ENCODE measurements around the gene AUTS2. TPM values are rescaled to one million over a fixed set of nuclear protein-coding genes. Genes with fewer than 3 reads are reported as not detected.

AUTS2 gene
- total RNA-seq, 1 experiment from 2014 or later: 2.5 TPM

- POLR2A ChIA-PET: no interaction called here
- Histone ChIP-seq H3K4me1 (ENCODE audit: control insufficient read depth, insufficient read depth, low read length) (no peaks in the 10 kb centered on the region), H3K27me3 (ENCODE audit: control insufficient read depth, insufficient read depth, low read length) (no peaks in the 10 kb centered on the region), H3K36me3 (ENCODE audit: control insufficient read depth, insufficient read depth, low read length) (no peaks in the 10 kb centered on the region), H3K4me3 (ENCODE audit: low read depth in 2 of 2, low read length in 2 of 2) (no peak overlapping the region), H3K9me3 (ENCODE audit: control insufficient read depth, insufficient read depth, low read depth, low read length) (no peaks in the 10 kb centered on the region), H3K27ac (ENCODE audit: low read length) (no peak overlapping the region)
- ATAC-seq (no peak), DNase-seq (ENCODE audit: low read depth, low spot score) (no peak)
- no peak for TF ChIP-seq TCF7L2 (IDR thresholded peaks at IDR 0.05; ENCODE audit: low read depth, low read length)
- TF ChIP-seq CTCF (IDR thresholded peaks at IDR 0.05): no peak
- no peak for TF ChIP-seq REST (IDR thresholded peaks at IDR 0.05; ENCODE audit: insufficient read depth in 1 of 2, low read depth in 2 of 2, low read length in 1 of 2)
- no peak for TF ChIP-seq POLR2AphosphoS5 (IDR thresholded peaks at IDR 0.05; ENCODE audit: low read depth, low read length)
- no peak for TF ChIP-seq SIN3A (IDR thresholded peaks at IDR 0.05; ENCODE audit: borderline replicate concordance, insufficient read depth, low read depth, low read length)
- in situ Hi-C loops (cut with HindIII; ENCODE audit: low pct_unique_long_range_greater_than_20kb, low sequenced_read_pairs) (no loop called here), intact Hi-C loops (cut with micrococcal nuclease; ENCODE audit: unreplicated experiment) (no loop called here)
- CTCF ChIA-PET: no interaction called here
- BruUV-seq (replicated peaks): no TSS peak
Measured at GRCh38 chr7:70380421-70381015, 782.2 kb downstream of the AUTS2 start.

- H3K27ac ChIP-seq (ENCODE audit: low read length): no peak overlapping the region
- no peak for DNase-seq (ENCODE audit: low read depth, low spot score)
- POLR2A ChIA-PET: interaction anchor here (0.6 kb wide), 1 partner anchor 129 kb away, joined by 4 read pairs; no protein-coding TSS in a partner anchor
Measured at GRCh38 chr7:70383066-70383782, 784.9 kb downstream of the AUTS2 start.

More at GRCh38 chr7:70383066-70383782, 784.9 kb downstream of the AUTS2 start:
- ATAC-seq: no peak
- BruUV-seq (replicated peaks): no TSS peak
- CTCF ChIA-PET: interaction anchor here (0.7 kb wide), 1 partner anchor 35 kb away, joined by 3 read pairs; no protein-coding TSS in a partner anchor
- no peak overlapping the region for H3K4me3 ChIP-seq (ENCODE audit: low read depth in 2 of 2, low read length in 2 of 2)
- no peaks in the 10 kb centered on the region for H3K27me3 ChIP-seq (ENCODE audit: control insufficient read depth, insufficient read depth, low read length)
- H3K9me3 ChIP-seq (ENCODE audit: control insufficient read depth, insufficient read depth, low read depth, low read length): no peaks in the 10 kb centered on the region
- H3K36me3 ChIP-seq (ENCODE audit: control insufficient read depth, insufficient read depth, low read length): no peaks in the 10 kb centered on the region
- in situ Hi-C loops (cut with HindIII; ENCODE audit: low pct_unique_long_range_greater_than_20kb, low sequenced_read_pairs) (no loop called here), intact Hi-C loops (cut with micrococcal nuclease; ENCODE audit: unreplicated experiment) (no loop called here)
- no peak for TF ChIP-seq CTCF (IDR thresholded peaks at IDR 0.05)
- no peaks in the 10 kb centered on the region for H3K4me1 ChIP-seq (ENCODE audit: control insufficient read depth, insufficient read depth, low read length)

Measured in Panc1 (cell line).